Esophagus muscularis mucosa (tissue), 4 donors: ENCODE data around the gene PPP1R37. TPM values are rescaled to one million over a fixed set of nuclear protein-coding genes. Genes with fewer than 3 reads are reported as not detected.
"Not testable (repeated sequence)": the region's sequence is repeated elsewhere in the genome, so short reads cannot be mapped to it uniquely, and the experiment has no call there.

Source experiments
- DNase-seq: peaks from one replicate; pipeline ENCODE4 v3.0.0-alpha.2; 2017; ENCODE audit errors: extremely low spot score
- H3K27ac ChIP-seq, 4 donors: fragments of 200-600 bp; sonication (generic); replicated peaks in 1 of 4; 1 replicate in 3 of 4; 2 replicates in 1 of 4; pipeline ENCODE4 v1.5.1; 2016 to 2019; ENCODE audit warnings: mild to moderate bottlenecking in 1 of 4
- H3K27me3 ChIP-seq, 4 donors: fragments of 200-600 bp; sonication (generic); one replicate each; pipeline versions ENCODE4 v1.5.1 to v1.6.0; 2016 to 2019
- H3K36me3 ChIP-seq, 4 donors: fragments of 200-600 bp; sonication (generic); one replicate each; pipeline ENCODE4 v1.5.1; 2016 to 2019
- H3K4me1 ChIP-seq, 4 donors: fragments of 200-600 bp; sonication (generic); one replicate each; pipeline ENCODE4 v1.5.1; 2016 to 2019
- H3K4me3 ChIP-seq, 4 donors: fragments of 200-600 bp; sonication (generic); 1 replicate in 2 of 4; 2 replicates in 2 of 4; pipeline ENCODE4 v1.5.1; 2016 to 2019; ENCODE audit warnings: mild to moderate bottlenecking in 4 of 4, moderate library complexity in 1 of 4
- H3K9me3 ChIP-seq, 4 donors: fragments of 200-600 bp; sonication (generic); 1 replicate in 3 of 4; 2 replicates in 1 of 4; pipeline ENCODE4 v1.5.1; 2016 to 2019
- EP300 ChIP-seq: sonication (generic); formaldehyde crosslinking; IDR thresholded peaks from one replicate; pipeline ENCODE4 v1.6.1; 2017; ENCODE audit warnings: antibody characterized with exemption
- POLR2A ChIP-seq: fragments of 450-650 bp; IDR thresholded peaks from one replicate; pipeline ENCODE4 v1.6.1; 2017; ENCODE audit warnings: antibody characterized with exemption, moderate library complexity, mild to moderate bottlenecking, low read depth
- POLR2AphosphoS5 ChIP-seq, 2 donors: sonication (generic); formaldehyde crosslinking; IDR thresholded peaks; one replicate each; pipeline ENCODE4 v1.6.1; 2017; ENCODE audit warnings: antibody characterized with exemption in 2 of 2
- WGBS: methylation state at CpG from one replicate; pipeline ENCODE4 v1.1.5; 2018; 5-methylcytosine and 5-hydroxymethylcytosine counted together
- intact Hi-C: fragments of 100-400 bp; cut with DNase I; formaldehyde crosslinking; loops from one replicate; pipeline ENCODE4 v1.15.1; 2023
- total RNA-seq, 4 donors: library from RNA; depleted of rRNA; stranded (reverse); fragments of >200 nt; gene quantifications; one replicate each; pipeline versions ENCODE4 v1.1.0 to v1.2.1, GENCODE V29; 2016
- TF ChIP-seq, protein P1 (sequence below), 3 experiments: fragments of 200-600 bp in 2 of 3; fragments of 450-650 bp in 1 of 3; sonication (generic) in 2 of 3; IDR thresholded peaks; one replicate each; pipeline ENCODE4 v1.5.1; 2017 to 2019; ENCODE audit warnings: antibody characterized with exemption in 3 of 3, mild to moderate bottlenecking in 2 of 3, moderate library complexity in 1 of 3

PPP1R37 gene
- total RNA-seq, 4 donors from 2014 or later, result 21.0 to 46.7 (median 28.3) TPM

DNA sequence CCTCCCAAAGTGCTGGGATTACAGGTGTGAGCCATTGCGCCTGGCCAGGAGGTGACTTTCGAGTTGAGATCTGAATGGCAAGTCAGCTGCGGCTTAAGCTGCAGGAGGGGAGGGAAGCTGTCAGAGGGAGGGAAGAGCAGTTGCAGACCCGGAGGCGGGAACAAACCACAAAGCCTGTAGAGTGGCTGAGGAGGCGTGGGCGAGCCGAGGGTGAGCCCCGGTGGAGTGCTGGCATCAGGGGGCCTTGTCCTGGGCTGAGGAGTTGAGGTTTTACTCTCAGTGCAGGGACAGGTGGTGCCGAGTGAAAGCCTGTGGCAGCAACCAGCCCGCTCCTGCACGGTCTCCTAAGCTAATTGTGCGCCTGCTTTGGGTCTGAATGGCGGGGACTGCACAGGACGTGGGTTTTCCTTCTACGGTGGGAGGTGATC lies 24.2 kb downstream of the PPP1R37 start:
- no peak overlapping the region for H3K27ac ChIP-seq
- no peak overlapping the region for H3K4me3 ChIP-seq
- TF ChIP-seq POLR2AphosphoS5 (IDR thresholded peaks at IDR 0.05), result no peak
- TF ChIP-seq, protein P1, sequence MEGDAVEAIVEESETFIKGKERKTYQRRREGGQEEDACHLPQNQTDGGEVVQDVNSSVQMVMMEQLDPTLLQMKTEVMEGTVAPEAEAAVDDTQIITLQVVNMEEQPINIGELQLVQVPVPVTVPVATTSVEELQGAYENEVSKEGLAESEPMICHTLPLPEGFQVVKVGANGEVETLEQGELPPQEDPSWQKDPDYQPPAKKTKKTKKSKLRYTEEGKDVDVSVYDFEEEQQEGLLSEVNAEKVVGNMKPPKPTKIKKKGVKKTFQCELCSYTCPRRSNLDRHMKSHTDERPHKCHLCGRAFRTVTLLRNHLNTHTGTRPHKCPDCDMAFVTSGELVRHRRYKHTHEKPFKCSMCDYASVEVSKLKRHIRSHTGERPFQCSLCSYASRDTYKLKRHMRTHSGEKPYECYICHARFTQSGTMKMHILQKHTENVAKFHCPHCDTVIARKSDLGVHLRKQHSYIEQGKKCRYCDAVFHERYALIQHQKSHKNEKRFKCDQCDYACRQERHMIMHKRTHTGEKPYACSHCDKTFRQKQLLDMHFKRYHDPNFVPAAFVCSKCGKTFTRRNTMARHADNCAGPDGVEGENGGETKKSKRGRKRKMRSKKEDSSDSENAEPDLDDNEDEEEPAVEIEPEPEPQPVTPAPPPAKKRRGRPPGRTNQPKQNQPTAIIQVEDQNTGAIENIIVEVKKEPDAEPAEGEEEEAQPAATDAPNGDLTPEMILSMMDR (IDR thresholded peaks at IDR 0.05), result no peak
- no peak for TF ChIP-seq EP300
- TF ChIP-seq POLR2A, result no peak
- whole genome bisulfite sequencing, result 60% methylated on average over 12 of the region's 16 CpGs
- intact Hi-C loops, result no loop called here
- H3K9me3 ChIP-seq, result no peaks in the 10 kb centered on the region
- no peak for DNase-seq
- H3K4me1 ChIP-seq, result peaks cover 0 to 34% (median 12%) of the 10 kb centered on the region in 4 donors
- no peaks in the 10 kb centered on the region for H3K27me3 ChIP-seq
- no peaks in the 10 kb centered on the region for H3K36me3 ChIP-seq

GRCh38 chr19:45117671-45118070 lies 24.7 kb downstream of the PPP1R37 start:
- no peaks in the 10 kb centered on the region for H3K36me3 ChIP-seq
- H3K4me3 ChIP-seq, result no peak overlapping the region
- intact Hi-C loops, result no loop called here
- H3K27ac ChIP-seq, result no peak overlapping the region
- peaks cover 0 to 34% (median 12%) of the 10 kb centered on the region in 4 donors for H3K4me1 ChIP-seq
- 58% methylated on average over 8 of the region's 12 CpGs for WGBS
- no peaks in the 10 kb centered on the region for H3K9me3 ChIP-seq
- TF ChIP-seq POLR2A (no peak), POLR2AphosphoS5 (IDR thresholded peaks at IDR 0.05) (no peak), EP300 (no peak)
- TF ChIP-seq, protein P1 (IDR thresholded peaks at IDR 0.05), result no peak
- H3K27me3 ChIP-seq, result no peaks in the 10 kb centered on the region
- no peak for DNase-seq

- WGBS, result 59% methylated on average over 3 of the region's 5 CpGs
- TF ChIP-seq EP300 (no peak), POLR2A (no peak), POLR2AphosphoS5 (IDR thresholded peaks at IDR 0.05) (no peak)
- TF ChIP-seq, protein P1 (IDR thresholded peaks at IDR 0.05), result no peak
- H3K27ac ChIP-seq, result no peak overlapping the region
Observed at GRCh38 chr19:45118106-45118505, 25.1 kb downstream of the PPP1R37 start.

DNA sequence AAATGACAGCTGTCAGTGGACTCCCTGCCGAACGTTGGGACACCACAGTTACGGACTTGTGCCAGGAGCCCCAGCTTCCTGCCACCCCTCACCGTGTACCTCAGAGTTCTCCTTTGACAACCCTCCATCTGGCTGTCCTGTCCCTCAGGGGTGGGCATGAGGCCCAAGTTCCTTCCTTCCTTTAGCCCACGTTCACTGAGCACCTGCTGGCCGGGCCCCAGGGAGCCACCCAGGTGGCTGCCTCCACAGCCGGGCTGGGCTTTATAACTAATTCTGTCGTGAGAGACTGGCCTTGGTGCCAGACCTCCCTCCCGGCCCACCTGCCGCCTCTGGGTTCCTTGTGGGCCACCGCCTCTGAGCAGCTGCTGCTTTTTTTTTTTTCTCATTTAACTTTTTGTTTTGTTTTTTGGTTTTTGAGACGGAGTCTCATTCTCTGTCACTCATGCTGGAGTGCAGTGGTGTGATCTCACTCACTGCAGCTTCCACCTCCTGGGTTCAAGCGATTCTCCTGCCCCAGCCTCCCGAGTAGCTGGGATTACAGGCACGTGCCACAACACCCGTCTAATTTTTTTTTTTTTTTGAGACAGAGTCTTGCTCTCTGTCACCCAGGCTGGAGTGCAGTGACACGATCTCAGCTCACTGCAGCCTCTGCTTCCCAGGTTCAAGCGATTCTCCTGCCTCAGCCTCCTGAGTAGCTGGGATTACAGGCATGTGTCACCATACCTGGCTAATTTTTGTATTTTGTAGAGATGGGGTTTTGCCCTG lies 25.8 kb downstream of the PPP1R37 start:
- WGBS, result 56% methylated on average over 18 of the region's 18 CpGs
- H3K9me3 ChIP-seq, H3K27ac ChIP-seq, DNase-seq, H3K27me3 ChIP-seq, H3K36me3 ChIP-seq, H3K4me3 ChIP-seq, intact Hi-C loops: not testable (repeated sequence)
- H3K4me1 ChIP-seq, result peaks cover 0 to 25% (median 10%) of the 10 kb centered on the region in 4 donors

More at GRCh38 chr19:45118106-45118505, 25.1 kb downstream of the PPP1R37 start:
- H3K27me3 ChIP-seq, result no peaks in the 10 kb centered on the region
- intact Hi-C loops, result no loop called here
- no peaks in the 10 kb centered on the region for H3K36me3 ChIP-seq
- no peak for DNase-seq
- peaks cover 0 to 32% (median 12%) of the 10 kb centered on the region in 4 donors for H3K4me1 ChIP-seq
- H3K9me3 ChIP-seq, result no peaks in the 10 kb centered on the region
- no peak overlapping the region for H3K4me3 ChIP-seq

DNA sequence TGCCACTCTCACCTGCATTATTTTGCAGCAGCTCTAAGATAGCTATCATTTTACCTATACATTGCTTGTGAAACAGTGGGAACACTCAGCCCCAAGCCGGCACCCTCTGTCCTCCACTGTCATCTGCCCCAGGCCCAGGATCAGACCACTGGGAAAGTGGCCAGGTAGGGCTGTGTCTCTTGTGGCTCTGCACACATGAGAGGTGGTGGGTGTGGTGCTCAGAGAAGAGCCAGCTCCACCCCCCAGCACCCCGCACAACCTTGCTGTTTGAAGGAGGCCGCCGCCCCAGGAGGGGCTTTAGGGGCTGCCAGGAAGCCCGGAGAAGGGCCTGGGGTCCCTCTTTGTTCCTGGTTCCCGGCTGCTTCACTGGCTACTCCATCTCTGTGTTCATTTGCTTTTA lies 26.6 kb downstream of the PPP1R37 start:
- DNase-seq, result no peak
- Histone ChIP-seq H3K4me3 (no peak overlapping the region), H3K36me3 (no peaks in the 10 kb centered on the region), H3K9me3 (no peaks in the 10 kb centered on the region), H3K27me3 (no peaks in the 10 kb centered on the region), H3K27ac (no peak overlapping the region), H3K4me1 (peaks cover 0 to 21% (median 10%) of the 10 kb centered on the region in 4 donors)
- WGBS, result 95% methylated on average over 6 of the region's 6 CpGs
- intact Hi-C loops, result no loop called here
- TF ChIP-seq, protein P1 (IDR thresholded peaks at IDR 0.05), result no peak
- TF ChIP-seq POLR2A (no peak), POLR2AphosphoS5 (IDR thresholded peaks at IDR 0.05) (no peak), EP300 (no peak)
